Measurements from ENCODE around the gene PIP5K1B. TPM values are rescaled to one million over a fixed set of nuclear protein-coding genes. Genes with fewer than 3 reads are reported as not detected.

The PIP5K1B gene
- total RNA-seq, 2 experiments from 2014 or later: 3.8 to 10.7 TPM

- no peak overlapping the region for H3K27ac ChIP-seq (ENCODE audit: low read depth, low read length, poor library complexity, severe bottlenecking)
- intact Hi-C loops (cut with micrococcal nuclease; ENCODE audit: unreplicated experiment): no loop called here
- BruUV-seq (replicated peaks): no TSS peak
- no peaks in the 10 kb centered on the region for H3K36me3 ChIP-seq (ENCODE audit: insufficient read depth, low read length)
- peaks cover 7% of the 10 kb centered on the region; the same call in 1 of the 2 replicates for H3K9me3 ChIP-seq (ENCODE audit: low read length)
- no peak overlapping the region for H3K4me3 ChIP-seq (ENCODE audit: low read depth, low read length, poor library complexity, severe bottlenecking)
- H4K20me1 ChIP-seq (ENCODE audit: insufficient read depth, low read length): no peaks in the 10 kb centered on the region
- H3K4me2 ChIP-seq (ENCODE audit: low read length): no peak overlapping the region
- H2AFZ ChIP-seq (ENCODE audit: low read length): no peak overlapping the region
- H3K9me2 ChIP-seq (ENCODE audit: insufficient read depth, low read length): no peaks in the 10 kb centered on the region
- H3K4me1 ChIP-seq (ENCODE audit: insufficient read depth, low read length, poor library complexity, severe bottlenecking): no peaks in the 10 kb centered on the region
- CTCF ChIA-PET (ENCODE audit: unreplicated experiment): no interaction called here
- POLR2A ChIA-PET: no interaction called here
- H3K79me2 ChIP-seq (ENCODE audit: insufficient read depth, low read depth, low read length): no peaks in the 10 kb centered on the region
- no peak for TF ChIP-seq CTCF (conservative IDR thresholded peaks at IDR 0.05; ENCODE audit: low read length)
- TF ChIP-seq EZH2phosphoT487 (IDR thresholded peaks at IDR 0.05; ENCODE audit: borderline replicate concordance, low read depth, low read length): no peak
- DNase-seq (ENCODE audit: low spot score): no peak
Observed at GRCh38 chr9:68726489-68726888, 21.4 kb downstream of the PIP5K1B start.

- ChIA-PET POLR2A (no interaction called here), CTCF (ENCODE audit: unreplicated experiment) (no interaction called here)
- Histone ChIP-seq H3K36me3 (ENCODE audit: insufficient read depth, low read length) (no peaks in the 10 kb centered on the region), H4K20me1 (ENCODE audit: insufficient read depth, low read length) (no peaks in the 10 kb centered on the region), H3K4me3 (ENCODE audit: low read depth, low read length, poor library complexity, severe bottlenecking) (no peak overlapping the region), H3K79me2 (ENCODE audit: insufficient read depth, low read depth, low read length) (no peaks in the 10 kb centered on the region), H3K9me3 (ENCODE audit: low read length) (peaks cover 7% of the 10 kb centered on the region; the same call in 1 of the 2 replicates), H2AFZ (ENCODE audit: low read length) (no peak overlapping the region), H3K9me2 (ENCODE audit: insufficient read depth, low read length) (no peaks in the 10 kb centered on the region), H3K4me2 (ENCODE audit: low read length) (no peak overlapping the region), H3K4me1 (ENCODE audit: insufficient read depth, low read length, poor library complexity, severe bottlenecking) (no peaks in the 10 kb centered on the region), H3K27ac (ENCODE audit: low read depth, low read length, poor library complexity, severe bottlenecking) (no peak overlapping the region)
- intact Hi-C loops (cut with micrococcal nuclease; ENCODE audit: unreplicated experiment): no loop called here
- no peak for DNase-seq (ENCODE audit: low spot score)
- TF ChIP-seq CTCF (conservative IDR thresholded peaks at IDR 0.05; ENCODE audit: low read length) (no peak), EZH2phosphoT487 (IDR thresholded peaks at IDR 0.05; ENCODE audit: borderline replicate concordance, low read depth, low read length) (no peak)
- BruUV-seq (replicated peaks): no TSS peak
Observed at GRCh38 chr9:68727636-68728035, 22.6 kb downstream of the PIP5K1B start.

GRCh38 chr9:68728731-68729130 is 23.7 kb downstream of the PIP5K1B start:
- Histone ChIP-seq H3K36me3 (ENCODE audit: insufficient read depth, low read length) (no peaks in the 10 kb centered on the region), H3K4me1 (ENCODE audit: insufficient read depth, low read length, poor library complexity, severe bottlenecking) (no peaks in the 10 kb centered on the region), H3K27ac (ENCODE audit: low read depth, low read length, poor library complexity, severe bottlenecking) (no peak overlapping the region), H3K4me3 (ENCODE audit: low read depth, low read length, poor library complexity, severe bottlenecking) (no peak overlapping the region), H3K9me3 (ENCODE audit: low read length) (peaks cover 7% of the 10 kb centered on the region; the same call in 1 of the 2 replicates), H3K79me2 (ENCODE audit: insufficient read depth, low read depth, low read length) (no peaks in the 10 kb centered on the region), H3K4me2 (ENCODE audit: low read length) (no peak overlapping the region), H4K20me1 (ENCODE audit: insufficient read depth, low read length) (no peaks in the 10 kb centered on the region), H3K9me2 (ENCODE audit: insufficient read depth, low read length) (no peaks in the 10 kb centered on the region), H2AFZ (ENCODE audit: low read length) (no peak overlapping the region)
- no peak for DNase-seq (ENCODE audit: low spot score)
- BruUV-seq (replicated peaks): no TSS peak
- ChIA-PET CTCF (ENCODE audit: unreplicated experiment) (no interaction called here), POLR2A (interaction anchor here (0.6 to 1.4 kb wide), 5 partner anchors 12 to 401 kb away, joined by 3 to 6 read pairs (median 5); no protein-coding TSS in a partner anchor)
- intact Hi-C loops (cut with micrococcal nuclease; ENCODE audit: unreplicated experiment): no loop called here
- no peak for TF ChIP-seq EZH2phosphoT487 (IDR thresholded peaks at IDR 0.05; ENCODE audit: borderline replicate concordance, low read depth, low read length)
- no peak for TF ChIP-seq CTCF (conservative IDR thresholded peaks at IDR 0.05; ENCODE audit: low read length)

All from OCI-LY7 (cell line).